HG03565 (cell line): Measurements from ENCODE around the gene NAV2.
"Not testable (repeated sequence)": the region's sequence is repeated elsewhere in the genome, so short reads cannot be mapped to it uniquely, and the experiment has no call there.

Experiments used
- ATAC-seq: cut with Tn5 transposase; IDR thresholded peaks from one replicate; pipeline ENCODE4 v1.9.1; 2021; ENCODE audit warnings: mild to moderate bottlenecking, moderate library complexity; ENCODE audit not compliant: unreplicated experiment

Gene NAV2

GRCh38 chr11:20064961-20065405, 352.3 kb downstream of the NAV2 start:
- ATAC-seq = no peak

GRCh38 chr11:20065406-20065805, 352.8 kb downstream of the NAV2 start:
- no peak for ATAC-seq

GRCh38 chr11:20066013-20066782, 353.6 kb downstream of the NAV2 start:
- ATAC-seq = no peak

GRCh38 chr11:20066783-20067156, 354.1 kb downstream of the NAV2 start:
- ATAC-seq = no peak

- ATAC-seq = no peak
Observed at GRCh38 chr11:20067665-20068064, 355.0 kb downstream of the NAV2 start.

GRCh38 chr11:20068691-20069090, 356.1 kb downstream of the NAV2 start:
- no peak for ATAC-seq

GRCh38 chr11:20070459-20070858, 357.8 kb downstream of the NAV2 start:
- no peak for ATAC-seq

- no peak for ATAC-seq
Observed at GRCh38 chr11:20075627-20076026, 363.0 kb downstream of the NAV2 start.

GRCh38 chr11:20078846-20079245, 366.2 kb downstream of the NAV2 start:
- ATAC-seq = no peak

- ATAC-seq = no peak
Observed at GRCh38 chr11:20080032-20080685, 367.5 kb downstream of the NAV2 start.

- no peak for ATAC-seq
Observed at GRCh38 chr11:20081336-20081735, 368.7 kb downstream of the NAV2 start.

GRCh38 chr11:20083877-20084276, 371.2 kb downstream of the NAV2 start:
- ATAC-seq = not testable (repeated sequence)

GRCh38 chr11:20084921-20085814, 372.5 kb downstream of the NAV2 start:
- no peak for ATAC-seq

GRCh38 chr11:20085918-20086317, 373.3 kb downstream of the NAV2 start:
- ATAC-seq = no peak

- no peak for ATAC-seq
Observed at GRCh38 chr11:20087118-20087521, 374.5 kb downstream of the NAV2 start.

GRCh38 chr11:20088397-20089225, 376.0 kb downstream of the NAV2 start:
- no peak for ATAC-seq

- no peak for ATAC-seq
Observed at GRCh38 chr11:20089367-20089766, 376.7 kb downstream of the NAV2 start.

GRCh38 chr11:20089796-20090653, 377.4 kb downstream of the NAV2 start:
- ATAC-seq = no peak

- no peak for ATAC-seq
Observed at GRCh38 chr11:20090654-20091374, 378.2 kb downstream of the NAV2 start.
